MCF 10A (cell line): ENCODE data around the gene TACR1. TPM values are rescaled to one million over a fixed set of nuclear protein-coding genes. Genes with fewer than 3 reads are reported as not detected.

Experiments
- BruUV-seq: library from RNA; stranded (reverse); fragments of 400-500 nt; replicated peaks from 2 replicates; lab custom pipeline; 2021; lab: Mats Ljungman, UMichigan
- CTCF ChIA-PET: fragments of 300-600 bp; sonication (Branson Sonifier 250); formaldehyde crosslinking; extraction: SDS; loops from one replicate; lab custom pipeline; 2021; ENCODE audit warnings: antibody characterized with exemption, inconsistent platforms; lab: Yijun Ruan, JAX
- POLR2A ChIA-PET: fragments of 300-600, 350-650 bp; sonication (Branson Sonifier 250); formaldehyde crosslinking; extraction: SDS; loops from one replicate; lab custom pipeline; 2020; ENCODE audit warnings: antibody characterized with exemption, inconsistent platforms; lab: Yijun Ruan, JAX
- DNase-seq: peaks from one replicate; pipeline ENCODE4 v3.0.0-alpha.2; 2018; ENCODE audit not compliant: unreplicated experiment
- H3K27ac Mint-ChIP-seq: one replicate; pipeline ENCODE4 v1.8.0; 2022; ENCODE audit warnings: mild to moderate bottlenecking, low read depth, mixed read lengths; ENCODE audit not compliant: unreplicated experiment
- H3K27me3 Mint-ChIP-seq: one replicate; pipeline ENCODE4 v1.8.0; 2022; ENCODE audit warnings: mixed read lengths; ENCODE audit not compliant: insufficient read depth, unreplicated experiment
- H3K36me3 Mint-ChIP-seq: one replicate; pipeline ENCODE4 v1.8.0; 2022; ENCODE audit warnings: mild to moderate bottlenecking, moderate library complexity, mixed read lengths; ENCODE audit not compliant: insufficient read depth, unreplicated experiment
- H3K4me1 Mint-ChIP-seq: one replicate; pipeline ENCODE4 v1.8.0; 2022; ENCODE audit warnings: mixed read lengths; ENCODE audit not compliant: insufficient read depth, unreplicated experiment
- H3K4me3 Mint-ChIP-seq: one replicate; pipeline ENCODE4 v1.8.0; 2022; ENCODE audit warnings: mild to moderate bottlenecking, moderate library complexity, mixed read lengths; ENCODE audit not compliant: unreplicated experiment
- H3K9me3 Mint-ChIP-seq: one replicate; pipeline ENCODE4 v1.8.0; 2022; ENCODE audit warnings: mixed read lengths; ENCODE audit not compliant: unreplicated experiment
- intact Hi-C: fragments of 100-400 bp; cut with micrococcal nuclease; formaldehyde crosslinking; loops from 2 replicates; pipeline ENCODE4 v1.14.1; 2022
- total RNA-seq: library from RNA; stranded (reverse); gene quantifications from 2 replicates; pipeline ENCODE4 v1.2.3, GENCODE V29; 2022
- TF ChIP-seq, protein P1 (sequence below): fragments of 200-600 bp; IDR thresholded peaks from one replicate; pipeline ENCODE4 v1.8.0; 2022; ENCODE audit warnings: antibody characterized with exemption, mild to moderate bottlenecking; ENCODE audit not compliant: unreplicated experiment

TACR1 gene
- total RNA-seq, 1 experiment from 2014 or later, result not detected

DNA sequence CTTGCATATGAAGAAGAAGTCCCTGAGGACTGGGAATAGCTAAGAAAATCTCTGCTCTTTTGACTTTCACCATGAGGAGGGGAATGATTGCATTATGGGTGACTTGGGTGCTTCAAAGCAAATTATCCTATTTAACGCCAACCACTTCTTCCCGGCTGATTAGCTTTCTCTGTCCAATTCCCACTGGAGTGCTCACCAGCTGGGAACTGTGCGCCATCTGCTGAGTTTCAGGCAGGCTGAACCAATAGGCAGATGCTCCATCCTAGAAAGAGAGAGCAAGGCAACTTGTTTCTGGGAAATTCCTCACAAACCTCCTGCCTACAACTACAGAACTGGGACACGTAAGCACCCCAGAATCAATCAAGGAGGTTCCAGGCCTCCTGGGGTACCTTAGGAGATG is 191.5 kb downstream of the TACR1 start:
- BruUV-seq, result no TSS peak
- CTCF ChIA-PET, result interaction anchor here (1.2 kb wide), 1 partner anchor 17 kb away, joined by 3 read pairs; no protein-coding TSS in a partner anchor
- Mint-ChIP-seq H3K36me3 (peaks cover 5% of the 10 kb centered on the region), H3K9me3 (no peaks in the 10 kb centered on the region), H3K27me3 (no peaks in the 10 kb centered on the region), H3K4me1 (no peaks in the 10 kb centered on the region), H3K4me3 (no peak overlapping the region), H3K27ac (no peak overlapping the region)
- intact Hi-C loops, result no loop called here
- DNase-seq, result no peak
- POLR2A ChIA-PET, result interaction anchor here (0.6 kb wide), 1 partner anchor 10 kb away, joined by 3 read pairs; no protein-coding TSS in a partner anchor
- TF ChIP-seq, protein P1, sequence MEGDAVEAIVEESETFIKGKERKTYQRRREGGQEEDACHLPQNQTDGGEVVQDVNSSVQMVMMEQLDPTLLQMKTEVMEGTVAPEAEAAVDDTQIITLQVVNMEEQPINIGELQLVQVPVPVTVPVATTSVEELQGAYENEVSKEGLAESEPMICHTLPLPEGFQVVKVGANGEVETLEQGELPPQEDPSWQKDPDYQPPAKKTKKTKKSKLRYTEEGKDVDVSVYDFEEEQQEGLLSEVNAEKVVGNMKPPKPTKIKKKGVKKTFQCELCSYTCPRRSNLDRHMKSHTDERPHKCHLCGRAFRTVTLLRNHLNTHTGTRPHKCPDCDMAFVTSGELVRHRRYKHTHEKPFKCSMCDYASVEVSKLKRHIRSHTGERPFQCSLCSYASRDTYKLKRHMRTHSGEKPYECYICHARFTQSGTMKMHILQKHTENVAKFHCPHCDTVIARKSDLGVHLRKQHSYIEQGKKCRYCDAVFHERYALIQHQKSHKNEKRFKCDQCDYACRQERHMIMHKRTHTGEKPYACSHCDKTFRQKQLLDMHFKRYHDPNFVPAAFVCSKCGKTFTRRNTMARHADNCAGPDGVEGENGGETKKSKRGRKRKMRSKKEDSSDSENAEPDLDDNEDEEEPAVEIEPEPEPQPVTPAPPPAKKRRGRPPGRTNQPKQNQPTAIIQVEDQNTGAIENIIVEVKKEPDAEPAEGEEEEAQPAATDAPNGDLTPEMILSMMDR, result no peak

DNA sequence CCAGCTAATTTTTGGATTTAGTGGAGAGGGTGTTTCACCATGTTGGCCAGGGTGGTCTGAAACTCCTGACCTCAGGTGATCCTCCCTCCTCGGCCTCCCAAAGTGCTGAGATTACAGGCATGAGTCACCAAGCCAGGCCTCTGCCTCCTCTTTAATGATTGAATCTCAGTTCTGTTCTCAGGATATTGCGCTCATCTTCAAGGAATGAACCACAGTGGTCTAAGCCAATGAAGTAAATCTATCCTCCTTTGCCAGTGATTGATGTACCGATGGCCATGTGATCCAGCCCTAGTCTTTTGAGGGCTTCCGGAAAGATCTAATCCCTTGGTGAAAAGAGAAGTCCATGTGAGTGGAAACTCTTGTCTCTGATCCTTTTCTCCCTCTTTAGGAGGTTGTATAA is 192.3 kb downstream of the TACR1 start:
- no peak overlapping the region for H3K27ac Mint-ChIP-seq
- no peaks in the 10 kb centered on the region for H3K9me3 Mint-ChIP-seq
- H3K27me3 Mint-ChIP-seq, result no peaks in the 10 kb centered on the region
- H3K4me3 Mint-ChIP-seq, result no peak overlapping the region
- no TSS peak for BruUV-seq
- intact Hi-C loops, result no loop called here
- TF ChIP-seq, protein P1, result no peak
- POLR2A ChIA-PET, result no interaction called here
- DNase-seq, result no peak
- CTCF ChIA-PET, result interaction anchor here (1.2 kb wide), 1 partner anchor 17 kb away, joined by 3 read pairs; no protein-coding TSS in a partner anchor
- peaks cover 5% of the 10 kb centered on the region for H3K36me3 Mint-ChIP-seq
- no peaks in the 10 kb centered on the region for H3K4me1 Mint-ChIP-seq

DNA sequence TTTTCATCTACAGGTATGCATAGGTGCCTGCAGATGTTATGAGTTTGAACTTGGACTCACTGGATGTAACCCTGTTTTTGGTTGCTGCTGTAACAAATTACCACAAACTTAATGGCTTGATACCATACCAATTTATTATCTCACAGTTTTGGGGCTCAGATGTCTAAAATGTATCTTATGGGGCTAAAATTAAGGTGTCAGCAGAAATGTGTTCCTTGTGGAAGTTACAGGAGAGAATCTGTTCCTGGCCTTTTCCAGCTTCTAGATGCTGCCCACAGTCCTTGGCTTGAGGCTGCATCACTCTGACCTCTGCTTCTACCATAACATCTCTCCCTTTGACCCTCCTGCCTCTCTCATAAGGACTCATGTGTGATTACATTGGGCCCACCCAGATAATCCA is 193.3 kb downstream of the TACR1 start:
- Mint-ChIP-seq H3K27ac (no peak overlapping the region), H3K9me3 (no peaks in the 10 kb centered on the region), H3K27me3 (no peaks in the 10 kb centered on the region), H3K36me3 (peaks cover 5% of the 10 kb centered on the region), H3K4me3 (no peak overlapping the region), H3K4me1 (no peaks in the 10 kb centered on the region)
- no TSS peak for BruUV-seq
- TF ChIP-seq, protein P1, result no peak
- DNase-seq, result no peak
- ChIA-PET POLR2A (no interaction called here), CTCF (interaction anchor here (0.6 kb wide), 1 partner anchor 25 kb away, joined by 3 read pairs; no protein-coding TSS in a partner anchor)
- intact Hi-C loops, result no loop called here

DNA sequence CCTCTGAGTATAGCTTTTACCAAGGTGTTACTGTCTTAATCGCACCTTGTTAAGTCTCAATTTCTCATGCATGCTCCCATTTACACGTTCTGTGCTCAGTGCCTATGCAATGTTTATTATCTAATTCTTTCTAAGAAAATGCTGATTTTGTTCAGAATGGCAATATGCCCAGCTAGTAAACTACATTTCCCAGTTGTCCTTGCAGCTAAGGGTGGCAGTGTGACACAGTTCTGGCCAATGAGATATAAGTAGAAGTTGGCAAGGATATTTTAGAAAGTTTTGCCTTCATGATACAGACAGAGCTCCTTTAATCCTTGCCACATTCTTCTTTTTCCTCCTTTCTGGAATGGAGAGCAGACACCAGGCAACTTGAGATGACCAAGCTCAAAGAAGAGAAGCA is 195.5 kb downstream of the TACR1 start:
- TF ChIP-seq, protein P1, result no peak
- no peak for DNase-seq
- Mint-ChIP-seq H3K9me3 (no peaks in the 10 kb centered on the region), H3K4me3 (no peak overlapping the region), H3K27ac (no peak overlapping the region), H3K36me3 (peaks cover 5% of the 10 kb centered on the region), H3K4me1 (no peaks in the 10 kb centered on the region), H3K27me3 (no peaks in the 10 kb centered on the region)
- POLR2A ChIA-PET, result interaction anchor here (0.5 to 0.6 kb wide), 2 partner anchors 231 to 990 kb away, joined by 3 read pairs; no protein-coding TSS in a partner anchor
- intact Hi-C loops, result no loop called here
- CTCF ChIA-PET, result no interaction called here
- no TSS peak for BruUV-seq
